ENCODE measurements around the gene CD247.

Gene CD247

GRCh38 chr1:167463080-167463479 is 55.2 kb downstream of the CD247 start:
- no peak for DNase-seq (ENCODE audit: low read depth in 2 of 2)

GRCh38 chr1:167462341-167462740 is 56.0 kb downstream of the CD247 start:
- DNase-seq (ENCODE audit: low read depth in 2 of 2): no peak

GRCh38 chr1:167460836-167461235 is 57.5 kb downstream of the CD247 start:
- DNase-seq (ENCODE audit: low read depth in 2 of 2): no peak

- DNase-seq (ENCODE audit: low read depth in 2 of 2): no peak
Measured at GRCh38 chr1:167457936-167458584, 60.3 kb downstream of the CD247 start.

GRCh38 chr1:167456926-167457325 is 61.4 kb downstream of the CD247 start:
- DNase-seq (ENCODE audit: low read depth in 2 of 2): no peak

GRCh38 chr1:167456524-167456923 is 61.8 kb downstream of the CD247 start:
- DNase-seq (ENCODE audit: low read depth in 2 of 2): no peak

- DNase-seq (ENCODE audit: low read depth in 2 of 2): no peak
Measured at GRCh38 chr1:167455786-167456446, 62.4 kb downstream of the CD247 start.

GRCh38 chr1:167454894-167455785 is 63.2 kb downstream of the CD247 start:
- DNase-seq (ENCODE audit: low read depth in 2 of 2): no peak

GRCh38 chr1:167454304-167454893 is 63.9 kb downstream of the CD247 start:
- DNase-seq (ENCODE audit: low read depth in 2 of 2): no peak

- DNase-seq (ENCODE audit: low read depth in 2 of 2): no peak
Measured at GRCh38 chr1:167453123-167453522, 65.2 kb downstream of the CD247 start.

- DNase-seq (ENCODE audit: low read depth in 2 of 2): no peak
Measured at GRCh38 chr1:167452483-167452882, 65.8 kb downstream of the CD247 start.

- no peak for DNase-seq (ENCODE audit: low read depth in 2 of 2)
Measured at GRCh38 chr1:167450843-167451242, 67.5 kb downstream of the CD247 start.

- DNase-seq (ENCODE audit: low read depth in 2 of 2): no peak
Measured at GRCh38 chr1:167447521-167448136, 70.7 kb downstream of the CD247 start.

- DNase-seq (ENCODE audit: low read depth in 2 of 2): no peak
Measured at GRCh38 chr1:167446966-167447365, 71.4 kb downstream of the CD247 start.

- DNase-seq (ENCODE audit: low read depth in 2 of 2): no peak
Measured at GRCh38 chr1:167443757-167444156, 74.6 kb downstream of the CD247 start.

GRCh38 chr1:167442854-167443565 is 75.3 kb downstream of the CD247 start:
- DNase-seq (ENCODE audit: low read depth in 2 of 2): no peak

- peak; percentile 33 to 37 for DNase-seq (ENCODE audit: low read depth in 2 of 2)
Measured at GRCh38 chr1:167442142-167442848, 76.0 kb downstream of the CD247 start.

GRCh38 chr1:167441222-167441621 is 77.1 kb downstream of the CD247 start:
- DNase-seq (ENCODE audit: low read depth in 2 of 2): no peak

GRCh38 chr1:167440776-167441175 is 77.6 kb downstream of the CD247 start:
- no peak for DNase-seq (ENCODE audit: low read depth in 2 of 2)

GRCh38 chr1:167440345-167440744 is 78.0 kb downstream of the CD247 start:
- DNase-seq (ENCODE audit: low read depth in 2 of 2): no peak

Data from fibroblast of skin of left quadriceps (primary cell).